GM21515 (cell line): Measurements from ENCODE around the gene CYTH1.

Experiments used
- ATAC-seq: cut with Tn5 transposase; IDR thresholded peaks from one replicate; pipeline ENCODE4 v1.9.1; 2021; ENCODE audit not compliant: unreplicated experiment

CYTH1 gene

DNA sequence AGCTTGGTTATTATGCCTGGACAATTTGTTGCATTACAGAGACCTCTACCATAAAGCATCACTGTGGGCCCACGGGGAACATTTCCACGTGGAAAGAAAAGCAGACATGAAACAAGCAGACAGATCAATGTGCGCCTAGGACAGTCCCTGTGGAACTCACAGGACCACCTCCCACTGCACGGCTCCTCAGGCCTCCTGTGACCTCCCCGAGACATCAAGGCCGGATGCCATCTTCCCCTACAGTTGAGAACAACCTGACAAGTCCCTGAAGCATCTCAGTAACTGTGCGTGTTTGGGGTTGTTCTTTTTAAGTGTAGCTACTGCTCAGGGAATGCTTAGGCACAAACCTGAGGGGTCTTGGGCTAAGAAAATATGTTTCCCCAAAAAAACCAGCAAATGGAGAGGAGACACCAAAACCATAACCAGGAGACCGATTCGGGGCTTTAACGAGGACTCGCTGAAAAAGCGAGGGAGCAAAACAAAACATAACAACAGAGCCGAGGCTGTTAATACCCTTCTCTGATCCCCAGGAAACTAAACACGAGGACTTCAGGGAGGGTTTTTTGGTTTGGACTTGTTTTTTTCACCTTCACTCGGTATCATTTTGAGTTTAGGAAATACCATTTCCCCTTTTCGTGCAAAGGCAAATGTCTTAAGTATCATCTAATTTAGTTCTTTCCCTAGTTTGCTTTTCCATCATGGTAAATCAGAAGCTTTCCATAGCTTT, 87.1 kb downstream of the CYTH1 start:
- ATAC-seq: no peak

GRCh38 chr17:78693346-78694083, 88.6 kb downstream of the CYTH1 start:
- no peak for ATAC-seq

- ATAC-seq: no peak
These were observed 89.5 kb downstream of the CYTH1 start for GRCh38 chr17:78692460-78693010.

DNA sequence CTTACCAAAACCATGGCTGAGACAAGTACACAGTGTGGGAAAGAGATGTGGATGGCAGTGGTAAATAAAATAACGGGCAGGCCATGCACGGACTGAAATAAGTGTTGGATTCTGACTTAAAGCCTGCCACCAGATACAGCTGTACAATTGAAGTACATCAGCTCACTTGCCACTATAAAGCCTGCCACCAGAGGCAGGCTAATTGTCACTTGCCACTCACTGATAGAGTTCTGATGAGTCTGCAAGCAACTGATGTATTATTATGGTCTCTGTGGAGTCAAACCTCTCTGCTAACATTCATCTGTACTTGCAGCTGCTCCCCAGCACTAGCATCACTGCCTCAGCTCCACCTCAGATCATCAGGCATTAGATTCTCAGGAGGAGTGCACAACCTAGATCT, 93.0 kb downstream of the CYTH1 start:
- no peak for ATAC-seq

GRCh38 chr17:78687944-78688343, 94.1 kb downstream of the CYTH1 start:
- no peak for ATAC-seq

DNA sequence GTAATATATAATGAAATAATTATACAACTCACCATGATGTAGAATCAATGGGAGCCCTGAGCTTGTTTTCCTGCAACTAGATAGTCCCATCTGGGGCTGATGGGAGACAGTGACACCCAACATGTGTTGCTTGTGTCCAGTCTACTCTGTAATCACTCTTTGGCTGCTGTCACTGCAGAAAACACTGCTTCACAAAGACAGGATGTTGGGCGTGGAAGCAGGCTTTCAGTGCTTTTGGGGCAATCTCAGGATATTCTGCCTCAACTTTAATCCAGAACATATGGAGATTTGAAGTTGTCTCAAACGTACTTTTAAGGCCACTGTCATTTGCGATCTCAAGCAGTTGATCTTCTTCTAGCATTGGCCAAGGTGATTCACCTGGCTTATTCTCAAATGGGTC, 94.9 kb downstream of the CYTH1 start:
- ATAC-seq: no peak

DNA sequence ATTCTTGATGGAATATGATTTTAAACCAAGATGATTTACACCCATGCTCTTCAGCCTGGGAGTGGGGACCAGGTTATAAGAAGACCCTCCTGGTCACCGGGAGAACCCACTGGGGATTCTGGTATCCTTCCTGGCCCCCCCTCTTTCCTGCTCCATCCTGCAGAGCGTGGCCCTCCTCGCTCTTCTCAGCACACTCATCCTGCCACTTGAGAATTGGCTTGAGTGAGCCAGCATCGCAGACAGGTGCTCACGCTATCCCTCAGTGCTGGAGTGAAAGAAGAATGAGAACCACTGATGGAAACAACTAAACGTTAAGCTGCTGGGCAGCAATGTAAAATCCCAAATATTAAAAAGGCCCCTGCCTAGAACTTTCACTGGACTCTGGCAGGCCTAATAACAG, 98.0 kb downstream of the CYTH1 start:
- ATAC-seq: no peak

DNA sequence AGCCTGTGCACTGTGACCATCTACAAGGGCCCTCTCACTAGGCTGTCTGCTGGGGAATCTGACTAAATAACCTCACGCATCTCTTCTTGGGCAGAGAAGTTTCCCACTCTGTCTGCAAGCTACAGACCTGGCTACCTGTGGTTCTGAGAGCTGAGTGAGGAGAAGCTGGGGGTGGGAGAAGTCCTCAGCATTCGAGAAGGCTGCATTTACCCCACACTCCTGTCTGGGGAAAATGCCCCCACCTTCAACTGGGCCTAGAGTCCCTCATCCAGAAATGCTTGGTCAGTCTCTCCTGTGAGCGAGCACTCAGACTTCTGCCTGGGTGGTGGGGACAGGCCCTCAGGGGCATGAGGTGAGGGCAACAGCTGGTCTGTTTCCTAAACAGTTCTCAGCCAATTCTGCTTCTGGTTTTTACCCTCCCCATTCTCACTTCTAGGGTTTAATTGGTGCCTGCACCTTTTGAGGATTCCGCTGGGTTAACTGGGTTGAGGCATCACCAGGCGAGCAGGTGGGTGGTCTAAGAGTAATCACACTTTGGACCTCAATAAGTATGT, 98.6 kb downstream of the CYTH1 start:
- ATAC-seq: no peak

- no peak for ATAC-seq
These were observed 99.7 kb downstream of the CYTH1 start for GRCh38 chr17:78682363-78682762.

DNA sequence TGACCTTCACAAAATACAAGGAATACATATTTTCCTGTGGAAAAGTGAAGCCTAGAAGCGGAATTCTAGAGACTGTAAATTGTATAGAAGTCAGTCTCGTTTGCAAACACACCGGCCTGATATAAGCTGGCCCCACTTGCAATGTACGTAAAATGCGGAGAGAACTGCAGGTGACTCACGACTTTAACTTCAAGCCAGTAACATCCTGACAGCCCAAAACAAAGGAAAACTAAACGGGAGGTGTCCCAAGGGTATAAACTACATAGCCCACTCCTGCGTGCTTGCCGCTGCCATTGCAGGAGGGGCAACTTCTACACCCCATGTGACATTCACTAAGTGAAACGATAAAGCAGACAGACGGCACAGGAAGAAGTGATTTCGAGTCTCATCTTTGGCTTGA, 101.6 kb downstream of the CYTH1 start:
- ATAC-seq: no peak

GRCh38 chr17:78679495-78680395, 102.3 kb downstream of the CYTH1 start:
- no peak for ATAC-seq

DNA sequence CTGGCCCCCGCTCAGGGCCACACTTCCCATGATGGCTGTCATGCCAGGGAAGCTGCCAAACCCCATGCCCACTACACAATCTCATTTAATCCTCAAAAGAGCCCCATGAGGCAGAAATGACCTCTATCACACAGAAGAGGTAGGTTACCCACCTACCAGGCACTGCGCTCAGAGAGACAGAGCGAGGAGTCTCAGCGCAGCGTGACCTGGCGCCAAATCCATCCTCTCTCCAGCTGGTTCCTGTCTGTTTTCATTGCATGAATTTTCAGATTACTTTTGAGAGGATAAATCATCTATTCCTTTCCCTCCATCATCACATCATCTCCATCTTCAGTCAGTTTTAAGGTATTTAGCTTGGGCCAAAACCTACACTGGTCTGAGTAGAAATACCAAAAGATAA, 103.4 kb downstream of the CYTH1 start:
- no peak for ATAC-seq

DNA sequence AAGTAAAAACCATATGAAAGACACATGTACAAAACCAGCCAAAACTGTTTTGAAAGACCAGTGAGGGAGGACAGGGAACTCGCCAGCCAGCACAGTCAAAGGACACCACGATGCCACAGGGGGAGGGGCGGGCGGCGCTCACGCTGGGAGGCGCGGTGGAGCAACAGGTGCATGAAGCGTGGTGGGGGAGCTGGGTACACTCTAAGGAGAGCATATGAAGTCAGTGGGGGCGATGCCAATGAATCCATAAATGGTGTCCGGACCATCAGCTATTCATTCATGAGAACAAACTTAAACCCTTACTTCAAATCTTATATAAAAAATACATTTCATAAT, 103.9 kb downstream of the CYTH1 start:
- no peak for ATAC-seq

- ATAC-seq: no peak
These were observed 104.5 kb downstream of the CYTH1 start for GRCh38 chr17:78677303-78678221.

GRCh38 chr17:78676412-78677302, 105.4 kb downstream of the CYTH1 start:
- no peak for ATAC-seq

- no peak for ATAC-seq
These were observed 106.2 kb downstream of the CYTH1 start for GRCh38 chr17:78675836-78676235.

- no peak for ATAC-seq
These were observed 106.8 kb downstream of the CYTH1 start for GRCh38 chr17:78675316-78675616.

DNA sequence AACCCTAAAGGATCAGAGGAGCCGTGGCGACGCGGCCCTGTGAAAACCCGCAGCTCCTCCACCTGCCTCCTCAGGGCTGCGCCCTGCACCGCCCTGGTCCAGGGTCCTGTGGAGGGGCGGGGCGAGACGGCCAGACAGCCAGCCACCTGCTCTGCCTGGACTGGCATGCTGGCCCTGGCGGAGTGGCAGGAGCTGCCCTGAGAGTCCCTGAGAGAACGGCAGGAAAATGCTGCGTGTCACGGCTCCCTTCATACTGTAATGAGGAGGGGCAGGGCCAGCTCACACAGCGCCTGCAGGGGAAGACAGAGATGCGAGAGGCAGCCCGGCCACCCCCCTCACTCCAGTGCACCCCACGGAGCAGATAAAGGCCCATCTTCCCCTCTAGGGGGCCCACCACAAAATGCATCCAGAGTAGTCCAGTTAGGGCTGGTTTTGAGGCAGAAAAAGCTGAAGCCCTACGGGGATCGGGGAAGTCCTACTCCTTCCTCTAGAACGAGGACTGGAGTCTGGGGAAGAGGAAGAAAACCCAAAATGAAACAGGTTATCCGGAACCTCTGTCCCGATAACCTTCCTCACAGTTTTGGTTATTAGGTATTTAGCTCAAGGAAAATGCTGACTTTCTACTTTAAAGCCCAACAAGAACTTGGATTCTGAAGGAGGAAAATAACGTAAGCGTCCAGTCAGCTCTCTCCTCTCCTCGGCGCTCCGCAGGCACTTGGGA, 107.3 kb downstream of the CYTH1 start:
- ATAC-seq: no peak

DNA sequence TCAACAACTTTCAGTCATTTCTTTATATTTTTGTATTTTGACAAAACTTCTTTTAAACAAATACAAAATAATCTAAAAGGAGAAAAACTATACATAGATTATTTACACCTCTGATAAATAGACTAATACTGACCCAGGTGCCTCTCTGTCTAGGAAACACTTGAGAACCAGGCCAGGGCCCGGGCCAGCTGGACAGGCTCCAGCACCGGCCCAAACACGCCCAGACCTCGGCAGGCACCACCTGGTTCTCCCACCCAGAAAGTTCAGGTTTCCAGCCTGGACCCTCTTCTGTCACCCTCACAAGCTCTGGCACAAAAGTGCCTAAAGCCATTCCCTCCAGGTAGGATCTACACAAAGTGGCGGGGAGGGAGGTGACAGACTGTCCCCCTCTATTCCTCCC, 107.9 kb downstream of the CYTH1 start:
- no peak for ATAC-seq
